ENCODE results near the gene ABR.

DNA sequence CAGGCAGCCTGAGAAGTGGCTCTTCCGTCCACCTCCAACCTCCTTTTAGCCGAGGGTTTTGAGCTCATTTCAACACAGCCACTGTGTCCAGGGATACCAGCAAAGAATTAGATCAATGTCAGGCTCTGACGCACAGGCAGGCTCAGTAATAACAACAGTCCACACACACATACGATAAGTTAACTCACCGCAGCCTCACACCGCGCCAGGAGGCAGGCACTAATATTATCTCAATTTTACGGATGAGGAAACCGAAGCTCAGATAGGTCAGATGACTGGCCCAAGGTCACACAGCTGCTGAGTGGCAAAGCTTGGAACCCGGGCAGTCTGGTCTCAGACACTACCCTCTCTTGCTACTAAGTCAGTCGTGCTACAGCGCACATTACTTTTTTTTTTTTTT is 22.9 kb downstream of the ABR start:
- TF ChIP-seq, protein P1, sequence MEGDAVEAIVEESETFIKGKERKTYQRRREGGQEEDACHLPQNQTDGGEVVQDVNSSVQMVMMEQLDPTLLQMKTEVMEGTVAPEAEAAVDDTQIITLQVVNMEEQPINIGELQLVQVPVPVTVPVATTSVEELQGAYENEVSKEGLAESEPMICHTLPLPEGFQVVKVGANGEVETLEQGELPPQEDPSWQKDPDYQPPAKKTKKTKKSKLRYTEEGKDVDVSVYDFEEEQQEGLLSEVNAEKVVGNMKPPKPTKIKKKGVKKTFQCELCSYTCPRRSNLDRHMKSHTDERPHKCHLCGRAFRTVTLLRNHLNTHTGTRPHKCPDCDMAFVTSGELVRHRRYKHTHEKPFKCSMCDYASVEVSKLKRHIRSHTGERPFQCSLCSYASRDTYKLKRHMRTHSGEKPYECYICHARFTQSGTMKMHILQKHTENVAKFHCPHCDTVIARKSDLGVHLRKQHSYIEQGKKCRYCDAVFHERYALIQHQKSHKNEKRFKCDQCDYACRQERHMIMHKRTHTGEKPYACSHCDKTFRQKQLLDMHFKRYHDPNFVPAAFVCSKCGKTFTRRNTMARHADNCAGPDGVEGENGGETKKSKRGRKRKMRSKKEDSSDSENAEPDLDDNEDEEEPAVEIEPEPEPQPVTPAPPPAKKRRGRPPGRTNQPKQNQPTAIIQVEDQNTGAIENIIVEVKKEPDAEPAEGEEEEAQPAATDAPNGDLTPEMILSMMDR (IDR thresholded peaks at IDR 0.05) = no peak
- TF ChIP-seq EP300 (IDR thresholded peaks at IDR 0.05) = no peak
